Aorta (tissue), 5 donors: ENCODE results near the gene NOD2. TPM values are rescaled to one million over a fixed set of nuclear protein-coding genes. Genes with fewer than 3 reads are reported as not detected.

Experiments used
- ATAC-seq: fragments of 200-7000 bp; cut with Tn5 transposase; one replicate; pipeline ENCODE4 v1.9.1; 2022; ENCODE audit warnings: moderate library complexity; ENCODE audit not compliant: low FRiP score
- DNase-seq, 2 donors: peaks; one replicate each; pipeline ENCODE4 v3.0.0-alpha.2; 2020
- H3K27ac ChIP-seq, 2 donors: one replicate each; pipeline ENCODE4 v1.5.1; 2013; ENCODE audit warnings: low read length in 2 of 2, mild to moderate bottlenecking in 2 of 2, moderate library complexity in 2 of 2, control low read depth in 1 of 2, inconsistent platforms in 1 of 2, low read depth in 1 of 2
- H3K27me3 ChIP-seq, 2 donors: one replicate each; pipeline ENCODE4 v1.6.1; 2013; ENCODE audit warnings: control low read depth in 1 of 2, low read length in 1 of 2, mild to moderate bottlenecking in 1 of 2, moderate library complexity in 1 of 2; ENCODE audit not compliant: insufficient read depth in 2 of 2, control insufficient read depth in 1 of 2
- H3K36me3 ChIP-seq, 2 donors: one replicate each; pipeline ENCODE4 v1.6.1; 2013; ENCODE audit warnings: control low read depth in 1 of 2, low read length in 1 of 2, mild to moderate bottlenecking in 1 of 2; ENCODE audit not compliant: insufficient read depth in 2 of 2, control insufficient read depth in 1 of 2
- H3K4me1 ChIP-seq, 2 donors: one replicate each; pipeline ENCODE4 v1.6.1; 2013; ENCODE audit warnings: low read length in 2 of 2, control low read depth in 1 of 2, mild to moderate bottlenecking in 1 of 2, moderate library complexity in 1 of 2; ENCODE audit not compliant: insufficient read depth in 2 of 2, control insufficient read depth in 1 of 2
- H3K4me3 ChIP-seq, 2 donors: one replicate each; pipeline ENCODE4 v1.5.1; 2013; ENCODE audit warnings: low read length in 2 of 2, control low read depth in 1 of 2, mild to moderate bottlenecking in 1 of 2
- H3K9me3 ChIP-seq: one replicate; pipeline ENCODE4 v1.6.1; 2013; ENCODE audit warnings: mild to moderate bottlenecking, low read length; ENCODE audit not compliant: control insufficient read depth
- WGBS, 2 donors: extraction: QIAGEN DNeasy Blood & Tissue Kit; methylation state at CpG; one replicate each; pipeline ENCODE4 v1.1.7; 2013; 5-methylcytosine and 5-hydroxymethylcytosine counted together
- intact Hi-C, 2 donors: fragments of 100-400 bp; cut with DNase I; formaldehyde crosslinking; loops; one replicate each; pipeline versions ENCODE4 v1.14.2 to v1.15.0; 2022
- polyA plus RNA-seq, 2 donors: library from polyadenylated mRNA; stranded (reverse); fragments of 200-250 nt; gene quantifications; one replicate each; pipeline ENCODE4 v1.2.3, GENCODE V29; 2013
- total RNA-seq, 2 donors: library from RNA; stranded (reverse); fragmentation: NEBNext Ultra II Directional; extraction: Animal tissue kit (Norgen Biotek cat#: 25700); gene quantifications; one replicate each; pipeline ENCODE4 v1.2.1, GENCODE V29; 2021
- donor health status: healthy with polysubstance abuse.
- donor health status: Bipolar disorder and iron deficiency.
- donor health status: DM: no; HTN: no; CAD: no.
- donor health status: DM: no; HTN: no; CAD: no.
- donor health status: DM: yes; HTN: yes; CAD: no.

The NOD2 gene
- total and polyA plus RNA-seq, 4 donors, result 0.31 to 9.3 (median 2.0) TPM

- 92 to 96% methylated on average over 9 of the region's 9 CpGs for WGBS, 2 donors
- DNase-seq, result peak in 1 of 2 donors; percentile 71
- Histone ChIP-seq H3K27ac (no peak overlapping the region), H3K27me3 (no peaks in the 10 kb centered on the region), H3K36me3 (no peaks in the 10 kb centered on the region), H3K4me1 (no peaks in the 10 kb centered on the region), H3K9me3 (peaks cover 2% of the 10 kb centered on the region), H3K4me3 (no peak overlapping the region)
- intact Hi-C loops, result loop anchor here (5.0 to 10.0 kb wide), 7 partner anchors 140 to 642 kb away; partner anchors contain the start of genes CNEP1R1 (in 2 of the 2) and TENT4B (in 2 of the 2)
- ATAC-seq, result peak; percentile 9
Observed at GRCh38 chr16:50666658-50667496, 26.5 kb upstream of the NOD2 start.

DNA sequence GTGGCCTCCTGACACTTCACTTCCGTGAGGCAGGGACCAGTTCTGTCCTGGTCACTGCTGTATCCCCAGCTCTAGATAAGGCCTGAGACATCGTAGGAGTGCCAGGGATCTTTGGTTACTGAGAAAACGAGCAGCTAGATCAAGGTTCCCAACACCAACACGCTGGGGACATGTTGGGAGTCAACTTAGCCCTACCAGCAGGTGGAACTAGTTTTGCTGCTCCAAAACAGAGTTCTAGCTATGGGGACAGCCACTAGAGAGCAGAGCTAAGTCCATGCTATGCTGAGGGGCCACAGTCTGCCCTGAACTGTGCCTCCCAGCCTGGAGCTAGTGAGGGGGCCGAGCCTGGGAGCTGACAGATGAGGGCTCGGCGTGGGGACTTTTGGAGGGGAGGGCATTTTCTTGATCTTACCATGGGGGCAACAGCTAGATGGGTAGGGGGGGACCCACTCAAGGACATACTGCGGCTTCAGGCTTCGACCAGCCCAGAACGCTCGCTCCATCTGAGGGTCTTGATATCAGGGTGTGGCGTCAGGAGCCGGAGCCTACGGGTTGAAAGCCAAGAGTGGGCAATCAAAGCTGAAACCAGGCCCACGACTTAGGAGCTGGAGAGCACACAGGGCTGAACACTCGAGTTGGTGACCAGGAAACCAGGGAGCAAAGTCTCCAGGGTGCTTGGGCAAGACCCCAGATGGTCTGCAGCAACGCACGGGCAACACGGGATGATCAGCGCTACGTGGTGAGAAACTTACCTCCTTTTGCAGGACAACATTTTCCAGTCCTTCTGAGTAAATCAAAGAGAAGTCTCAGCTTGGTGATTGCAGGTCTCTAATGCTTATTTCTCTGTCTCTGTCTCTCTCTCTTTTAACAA lies 25.7 kb upstream of the NOD2 start:
- intact Hi-C loops, result loop anchor here (5.0 to 10.0 kb wide), 7 partner anchors 140 to 643 kb away; partner anchors contain the start of genes CNEP1R1 (in 2 of the 2) and TENT4B (in 2 of the 2)
- no peaks in the 10 kb centered on the region for H3K27me3 ChIP-seq
- DNase-seq (peak in 1 of 2 donors; percentile 62), ATAC-seq (no peak)
- no peaks in the 10 kb centered on the region for H3K4me1 ChIP-seq
- peaks cover 3% of the 10 kb centered on the region for H3K9me3 ChIP-seq
- H3K27ac ChIP-seq, result no peak overlapping the region
- no peak overlapping the region for H3K4me3 ChIP-seq
- no peaks in the 10 kb centered on the region for H3K36me3 ChIP-seq
- WGBS, 2 donors, result 93% methylated on average over 21 of the region's 21 CpGs

- no peak for ATAC-seq
Observed at GRCh38 chr16:50668368-50669008, 24.9 kb upstream of the NOD2 start.

GRCh38 chr16:50669741-50670140 lies 23.7 kb upstream of the NOD2 start:
- no peak for ATAC-seq

More at GRCh38 chr16:50668368-50669008, 24.9 kb upstream of the NOD2 start:
- Histone ChIP-seq H3K4me3 (no peak overlapping the region), H3K4me1 (no peaks in the 10 kb centered on the region), H3K9me3 (peaks cover 3% of the 10 kb centered on the region), H3K27me3 (no peaks in the 10 kb centered on the region), H3K27ac (peak overlapping the region in 1 of 2 donors; percentile 6), H3K36me3 (no peaks in the 10 kb centered on the region)
- 46 to 48% methylated on average over 5 of the region's 5 CpGs for WGBS, 2 donors
- peak in 1 of 2 donors; percentile 45 for DNase-seq
- intact Hi-C loops, result loop anchor here (5.0 to 10.0 kb wide), 7 partner anchors 139 to 644 kb away; partner anchors contain the start of genes CNEP1R1 (in 2 of the 2) and TENT4B (in 2 of the 2)

GRCh38 chr16:50670476-50670875 lies 22.9 kb upstream of the NOD2 start:
- Histone ChIP-seq H3K4me1 (no peaks in the 10 kb centered on the region), H3K4me3 (no peak overlapping the region), H3K27ac (no peak overlapping the region), H3K36me3 (no peaks in the 10 kb centered on the region), H3K27me3 (no peaks in the 10 kb centered on the region), H3K9me3 (peaks cover 3% of the 10 kb centered on the region)
- WGBS, 2 donors, result 92 to 93% methylated on average over 6 of the region's 6 CpGs
- no peak for ATAC-seq
- DNase-seq, result peak in 1 of 2 donors; percentile 49
- intact Hi-C loops, result loop anchor here in 1 of 2 donors (10.0 kb wide), 1 partner anchor 134 kb away; no protein-coding TSS in a partner anchor

More at GRCh38 chr16:50669741-50670140, 23.7 kb upstream of the NOD2 start:
- intact Hi-C loops, result loop anchor here (5.0 to 10.0 kb wide), 8 partner anchors 135 to 645 kb away; partner anchors contain the start of genes CNEP1R1 (in 2 of the 2) and TENT4B (in 2 of the 2)
- H3K27ac ChIP-seq, result no peak overlapping the region
- DNase-seq, result peak in 1 of 2 donors; percentile 60
- H3K36me3 ChIP-seq, result no peaks in the 10 kb centered on the region
- H3K4me3 ChIP-seq, result no peak overlapping the region
- H3K4me1 ChIP-seq, result no peaks in the 10 kb centered on the region
- WGBS, 2 donors, result 95 to 97% methylated on average over 4 of the region's 4 CpGs
- no peaks in the 10 kb centered on the region for H3K27me3 ChIP-seq
- peaks cover 3% of the 10 kb centered on the region for H3K9me3 ChIP-seq

DNA sequence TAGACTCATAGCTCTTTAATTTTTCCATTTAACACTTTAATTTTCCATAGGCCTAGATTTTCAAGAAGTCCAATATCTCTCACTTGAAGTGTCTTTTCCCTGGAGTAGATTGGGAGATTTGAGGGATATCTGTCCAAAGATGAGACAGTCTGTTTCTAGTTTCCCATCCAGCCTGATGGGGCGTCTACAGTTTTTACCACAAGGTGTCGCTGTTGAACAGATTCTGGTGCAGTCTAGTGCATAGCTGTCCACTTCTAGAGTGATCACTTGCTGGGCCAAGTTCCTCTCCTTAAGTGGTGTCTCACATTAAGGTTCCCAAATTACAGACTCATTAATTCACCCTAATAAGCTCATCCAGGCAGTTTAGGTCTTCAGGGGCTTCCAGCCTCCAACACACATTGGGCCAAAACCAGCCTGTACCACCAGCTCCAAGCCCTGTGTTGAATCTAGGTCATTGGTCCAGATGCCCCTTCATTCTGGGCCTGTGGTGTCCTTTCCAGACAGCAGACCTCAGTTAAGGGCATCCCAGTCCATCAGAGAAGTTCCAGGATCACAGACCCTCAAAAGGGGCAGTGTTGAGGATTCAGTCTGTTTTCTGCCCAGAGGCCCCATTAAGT lies 21.7 kb upstream of the NOD2 start:
- no peaks in the 10 kb centered on the region for H3K4me1 ChIP-seq
- intact Hi-C loops, result loop anchor here in 1 of 2 donors (10.0 kb wide), 1 partner anchor 133 kb away; no protein-coding TSS in a partner anchor
- DNase-seq, result peak in 1 of 2 donors; percentile 11
- 51 to 57% methylated on average over 2 of the region's 2 CpGs for WGBS, 2 donors
- H3K4me3 ChIP-seq, result no peak overlapping the region
- no peaks in the 10 kb centered on the region for H3K27me3 ChIP-seq
- peaks cover 3% of the 10 kb centered on the region for H3K9me3 ChIP-seq
- H3K36me3 ChIP-seq, result no peaks in the 10 kb centered on the region
- no peak for ATAC-seq
- no peak overlapping the region for H3K27ac ChIP-seq

DNA sequence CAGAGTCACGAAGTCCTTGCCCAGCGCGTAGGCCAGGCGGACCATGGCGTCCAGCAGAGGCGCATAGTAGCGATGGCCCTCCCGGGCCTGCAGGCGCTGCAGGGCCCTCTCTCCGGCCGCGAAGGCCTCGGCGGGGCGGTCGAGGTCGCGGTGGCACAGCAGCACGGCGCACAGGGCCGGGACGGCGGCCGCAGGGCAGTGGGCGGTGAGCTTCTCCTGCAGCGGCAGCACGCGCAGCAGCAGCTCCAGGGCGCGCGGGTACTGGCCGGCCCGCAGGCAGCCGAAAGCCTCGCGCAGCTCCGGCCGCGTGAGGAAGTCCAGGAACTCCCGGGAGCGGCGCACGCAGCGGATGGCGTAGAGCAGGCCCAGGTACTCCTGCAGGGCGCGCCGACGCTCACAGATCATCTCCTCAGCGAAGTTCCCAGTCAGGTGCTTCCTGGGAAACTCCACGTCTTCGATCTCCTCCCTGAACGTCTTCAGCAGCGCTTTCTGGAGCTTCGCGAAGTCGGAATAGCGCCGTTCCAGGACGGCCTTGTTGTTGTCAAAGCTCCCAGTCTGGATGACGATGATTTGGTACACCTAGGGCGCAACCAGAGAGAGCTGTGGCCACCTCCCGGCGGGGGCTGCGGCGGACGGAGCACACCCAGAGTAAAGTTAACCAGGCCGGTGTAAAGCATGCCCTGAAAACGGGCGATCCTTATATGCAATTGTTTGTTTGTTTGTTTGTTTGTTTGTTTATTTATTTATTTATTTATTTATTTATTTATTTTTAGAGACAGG lies 19.7 kb upstream of the NOD2 start:
- DNase-seq, result peak; percentile 32 to 62
- no peak for ATAC-seq
- H3K27ac ChIP-seq, result no peak overlapping the region
- no peak overlapping the region for H3K4me3 ChIP-seq
- H3K36me3 ChIP-seq, result no peaks in the 10 kb centered on the region
- no peaks in the 10 kb centered on the region for H3K4me1 ChIP-seq
- peaks cover 3% of the 10 kb centered on the region for H3K9me3 ChIP-seq
- H3K27me3 ChIP-seq, result no peaks in the 10 kb centered on the region
- intact Hi-C loops, result loop anchor here in 1 of 2 donors (10.0 kb wide), 1 partner anchor 131 kb away; no protein-coding TSS in a partner anchor
- 57 to 61% methylated on average over 64 to 70 of the region's 70 CpGs for WGBS, 2 donors
